GM23338 (cell line): ENCODE data around the gene STK4. TPM values are rescaled to one million over a fixed set of nuclear protein-coding genes. Genes with fewer than 3 reads are reported as not detected.

Experiments
- ATAC-seq: fragments of 200-7000 bp; cut with Tn5 transposase; 3 replicates; pipeline ENCODE4 v1.9.1; 2020
- DNase-seq: peaks from one replicate; pipeline ENCODE4 v3.0.0-alpha.2; 2015; ENCODE audit warnings: low spot score
- H2AFZ ChIP-seq: fragments of 200-600 bp; sonication (generic); 2 replicates; pipeline ENCODE4 v1.8.0; 2016; ENCODE audit warnings: antibody characterized with exemption, mild to moderate bottlenecking, moderate library complexity
- H3F3A ChIP-seq: fragments of 200-600 bp; sonication (generic); replicated peaks from 2 replicates; pipeline ENCODE4 v1.8.0; 2017; ENCODE audit warnings: antibody characterized with exemption, mixed run types, low read depth
- H3K27ac ChIP-seq: fragments of 200-600 bp; sonication (generic); 2 replicates; pipeline ENCODE4 v1.6.1; 2016; ENCODE audit warnings: low read depth
- H3K27me3 ChIP-seq: fragments of 200-600 bp; sonication (generic); 2 replicates; pipeline ENCODE4 v1.8.0; 2016; ENCODE audit warnings: mild to moderate bottlenecking, mixed run types, moderate library complexity; ENCODE audit not compliant: insufficient read depth
- H3K36me3 ChIP-seq: fragments of 200-600 bp; sonication (generic); 2 replicates; pipeline ENCODE4 v1.8.0; 2016; ENCODE audit warnings: mild to moderate bottlenecking; ENCODE audit not compliant: insufficient read depth
- H3K4me1 ChIP-seq: fragments of 200-600 bp; sonication (generic); 2 replicates; pipeline ENCODE4 v1.8.0; 2016; ENCODE audit warnings: mild to moderate bottlenecking, moderate library complexity; ENCODE audit not compliant: insufficient read depth
- H3K4me2 ChIP-seq: fragments of 200-600 bp; sonication (generic); 2 replicates; pipeline ENCODE4 v1.7.1; 2017; ENCODE audit warnings: mixed run types
- H3K4me3 ChIP-seq: fragments of 200-600 bp; sonication (generic); 2 replicates; pipeline ENCODE4 v1.6.1; 2016; ENCODE audit warnings: mixed run types
- H3K79me2 ChIP-seq: fragments of 200-600 bp; sonication (generic); replicated peaks from 2 replicates; pipeline ENCODE4 v1.8.0; 2017; ENCODE audit warnings: mild to moderate bottlenecking; ENCODE audit not compliant: insufficient read depth
- H3K9me2 ChIP-seq: fragments of 200-600 bp; sonication (generic); 2 replicates; pipeline ENCODE4 v1.8.0; 2017; ENCODE audit not compliant: insufficient read depth
- H4K20me1 ChIP-seq: fragments of 200-600 bp; sonication (generic); replicated peaks from 2 replicates; pipeline ENCODE4 v1.8.0; 2017; ENCODE audit warnings: mild to moderate bottlenecking; ENCODE audit not compliant: insufficient read depth
- H3K27ac Mint-ChIP-seq: 2 replicates; pipeline ENCODE4 v1.8.0; 2020; ENCODE audit warnings: inconsistent platforms, mild to moderate bottlenecking, moderate library complexity, mixed read lengths
- H3K27me3 Mint-ChIP-seq: 3 replicates; pipeline ENCODE4 v1.8.0; 2022; ENCODE audit warnings: low read depth, mild to moderate bottlenecking, moderate library complexity, mixed read lengths, inconsistent platforms; ENCODE audit not compliant: insufficient read depth, poor library complexity
- H3K36me3 Mint-ChIP-seq: 3 replicates; pipeline ENCODE4 v1.8.0; 2021; ENCODE audit warnings: low read depth, mild to moderate bottlenecking, inconsistent platforms, moderate library complexity, mixed read lengths
- H3K4me1 Mint-ChIP-seq: 3 replicates; pipeline ENCODE4 v1.8.0; 2020; ENCODE audit warnings: mild to moderate bottlenecking, inconsistent platforms, mixed read lengths
- H3K4me3 Mint-ChIP-seq: 3 replicates; pipeline ENCODE4 v1.8.0; 2021; ENCODE audit warnings: moderate library complexity, mild to moderate bottlenecking, inconsistent platforms, mixed read lengths
- H3K9me3 Mint-ChIP-seq: 3 replicates; pipeline ENCODE4 v1.8.0; 2020; ENCODE audit warnings: moderate library complexity, mild to moderate bottlenecking, inconsistent platforms, mixed read lengths
- POLR2AphosphoS5 ChIP-seq: IDR thresholded peaks from 2 replicates; pipeline ENCODE4 v1.6.1; 2016; ENCODE audit warnings: antibody characterized with exemption, low read depth
- ZNF114 ChIP-seq: fragments of 250-450 bp; sonication (Bioruptor Pico); IDR thresholded peaks from 2 replicates; pipeline ENCODE4 v1.5.0; 2020; ENCODE audit warnings: mild to moderate bottlenecking, moderate library complexity
- ZNF331 ChIP-seq: fragments of 250-450 bp; sonication (Bioruptor Pico); IDR thresholded peaks from 2 replicates; pipeline ENCODE4 v1.5.0; 2020; ENCODE audit warnings: low read depth, mild to moderate bottlenecking, moderate library complexity
- polyA plus RNA-seq: library from polyadenylated mRNA; unstranded; fragments of >200 nt; fragmentation: Nextera tagmentation; extraction: Ambion mirVana; gene quantifications from 2 replicates; pipeline ENCODE4 v1.2.1, GENCODE V29; 2016
- total RNA-seq: library from RNA; depleted of rRNA; stranded (reverse); fragments of >200 nt; shearing (Covaris generic); gene quantifications from 2 replicates; pipeline ENCODE4 v1.2.3, GENCODE V29; 2014
- TF ChIP-seq, protein P1 (sequence below): fragments of 250-450 bp; sonication (Bioruptor Pico); IDR thresholded peaks from 2 replicates; pipeline ENCODE4 v1.5.0; 2020; ENCODE audit warnings: mild to moderate bottlenecking, moderate library complexity
- TF ChIP-seq, protein P2 (sequence below), 2 experiments: fragments of 200-600 bp in 1 of 2; sonication (generic) in 1 of 2; conservative IDR thresholded peaks; 2 replicates each; pipeline versions ENCODE4 v1.5.1 to v1.6.1; 2016 to 2017; ENCODE audit warnings: antibody characterized with exemption in 2 of 2, low read depth in 2 of 2, mild to moderate bottlenecking in 2 of 2, moderate library complexity in 1 of 2

The STK4 gene
- total and polyA plus RNA-seq, 2 experiments from 2014 or later = 37.7 to 58.7 TPM

DNA sequence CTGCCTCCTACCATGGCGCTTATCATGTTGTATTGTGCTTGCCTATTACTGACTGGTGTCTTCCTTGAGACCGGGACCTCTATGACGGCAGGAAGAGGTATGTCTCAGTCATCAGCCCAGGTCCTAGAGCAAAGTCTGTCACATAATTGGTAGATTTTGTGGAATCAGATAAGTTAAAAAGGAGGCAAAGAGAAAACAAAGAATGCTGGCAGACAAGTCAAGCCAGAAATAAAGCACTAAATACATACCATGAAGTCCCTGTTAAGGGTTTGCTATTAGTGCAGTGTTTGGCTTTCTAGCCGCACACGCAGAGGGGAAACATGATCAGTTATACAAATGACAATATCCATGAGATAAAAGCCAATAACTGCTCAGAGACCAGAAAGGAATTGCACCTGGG is 12.1 kb upstream of the STK4 start:
- peaks cover 11% of the 10 kb centered on the region for H3K4me1 Mint-ChIP-seq
- H3K4me1 ChIP-seq = peaks cover 10% of the 10 kb centered on the region
- ATAC-seq (no peak), DNase-seq (no peak)
- H2AFZ ChIP-seq = no peak overlapping the region
- no peak overlapping the region for H3K4me2 ChIP-seq
- H3K4me3 Mint-ChIP-seq = no peak overlapping the region
- no peak overlapping the region for H3K27ac Mint-ChIP-seq
- H3K36me3 Mint-ChIP-seq = peaks cover 69% of the 10 kb centered on the region
- H4K20me1 ChIP-seq = peaks cover 26% of the 10 kb centered on the region
- H3F3A ChIP-seq = no peaks in the 10 kb centered on the region
- H3K79me2 ChIP-seq = peaks cover 21% of the 10 kb centered on the region
- H3K4me3 ChIP-seq = no peak overlapping the region
- peaks cover 2% of the 10 kb centered on the region for H3K27me3 Mint-ChIP-seq
- H3K27ac ChIP-seq = no peak overlapping the region
- peaks cover 39% of the 10 kb centered on the region for H3K36me3 ChIP-seq
- no peaks in the 10 kb centered on the region for H3K9me3 Mint-ChIP-seq
- H3K9me2 ChIP-seq = no peaks in the 10 kb centered on the region
- TF ChIP-seq, protein P1, sequence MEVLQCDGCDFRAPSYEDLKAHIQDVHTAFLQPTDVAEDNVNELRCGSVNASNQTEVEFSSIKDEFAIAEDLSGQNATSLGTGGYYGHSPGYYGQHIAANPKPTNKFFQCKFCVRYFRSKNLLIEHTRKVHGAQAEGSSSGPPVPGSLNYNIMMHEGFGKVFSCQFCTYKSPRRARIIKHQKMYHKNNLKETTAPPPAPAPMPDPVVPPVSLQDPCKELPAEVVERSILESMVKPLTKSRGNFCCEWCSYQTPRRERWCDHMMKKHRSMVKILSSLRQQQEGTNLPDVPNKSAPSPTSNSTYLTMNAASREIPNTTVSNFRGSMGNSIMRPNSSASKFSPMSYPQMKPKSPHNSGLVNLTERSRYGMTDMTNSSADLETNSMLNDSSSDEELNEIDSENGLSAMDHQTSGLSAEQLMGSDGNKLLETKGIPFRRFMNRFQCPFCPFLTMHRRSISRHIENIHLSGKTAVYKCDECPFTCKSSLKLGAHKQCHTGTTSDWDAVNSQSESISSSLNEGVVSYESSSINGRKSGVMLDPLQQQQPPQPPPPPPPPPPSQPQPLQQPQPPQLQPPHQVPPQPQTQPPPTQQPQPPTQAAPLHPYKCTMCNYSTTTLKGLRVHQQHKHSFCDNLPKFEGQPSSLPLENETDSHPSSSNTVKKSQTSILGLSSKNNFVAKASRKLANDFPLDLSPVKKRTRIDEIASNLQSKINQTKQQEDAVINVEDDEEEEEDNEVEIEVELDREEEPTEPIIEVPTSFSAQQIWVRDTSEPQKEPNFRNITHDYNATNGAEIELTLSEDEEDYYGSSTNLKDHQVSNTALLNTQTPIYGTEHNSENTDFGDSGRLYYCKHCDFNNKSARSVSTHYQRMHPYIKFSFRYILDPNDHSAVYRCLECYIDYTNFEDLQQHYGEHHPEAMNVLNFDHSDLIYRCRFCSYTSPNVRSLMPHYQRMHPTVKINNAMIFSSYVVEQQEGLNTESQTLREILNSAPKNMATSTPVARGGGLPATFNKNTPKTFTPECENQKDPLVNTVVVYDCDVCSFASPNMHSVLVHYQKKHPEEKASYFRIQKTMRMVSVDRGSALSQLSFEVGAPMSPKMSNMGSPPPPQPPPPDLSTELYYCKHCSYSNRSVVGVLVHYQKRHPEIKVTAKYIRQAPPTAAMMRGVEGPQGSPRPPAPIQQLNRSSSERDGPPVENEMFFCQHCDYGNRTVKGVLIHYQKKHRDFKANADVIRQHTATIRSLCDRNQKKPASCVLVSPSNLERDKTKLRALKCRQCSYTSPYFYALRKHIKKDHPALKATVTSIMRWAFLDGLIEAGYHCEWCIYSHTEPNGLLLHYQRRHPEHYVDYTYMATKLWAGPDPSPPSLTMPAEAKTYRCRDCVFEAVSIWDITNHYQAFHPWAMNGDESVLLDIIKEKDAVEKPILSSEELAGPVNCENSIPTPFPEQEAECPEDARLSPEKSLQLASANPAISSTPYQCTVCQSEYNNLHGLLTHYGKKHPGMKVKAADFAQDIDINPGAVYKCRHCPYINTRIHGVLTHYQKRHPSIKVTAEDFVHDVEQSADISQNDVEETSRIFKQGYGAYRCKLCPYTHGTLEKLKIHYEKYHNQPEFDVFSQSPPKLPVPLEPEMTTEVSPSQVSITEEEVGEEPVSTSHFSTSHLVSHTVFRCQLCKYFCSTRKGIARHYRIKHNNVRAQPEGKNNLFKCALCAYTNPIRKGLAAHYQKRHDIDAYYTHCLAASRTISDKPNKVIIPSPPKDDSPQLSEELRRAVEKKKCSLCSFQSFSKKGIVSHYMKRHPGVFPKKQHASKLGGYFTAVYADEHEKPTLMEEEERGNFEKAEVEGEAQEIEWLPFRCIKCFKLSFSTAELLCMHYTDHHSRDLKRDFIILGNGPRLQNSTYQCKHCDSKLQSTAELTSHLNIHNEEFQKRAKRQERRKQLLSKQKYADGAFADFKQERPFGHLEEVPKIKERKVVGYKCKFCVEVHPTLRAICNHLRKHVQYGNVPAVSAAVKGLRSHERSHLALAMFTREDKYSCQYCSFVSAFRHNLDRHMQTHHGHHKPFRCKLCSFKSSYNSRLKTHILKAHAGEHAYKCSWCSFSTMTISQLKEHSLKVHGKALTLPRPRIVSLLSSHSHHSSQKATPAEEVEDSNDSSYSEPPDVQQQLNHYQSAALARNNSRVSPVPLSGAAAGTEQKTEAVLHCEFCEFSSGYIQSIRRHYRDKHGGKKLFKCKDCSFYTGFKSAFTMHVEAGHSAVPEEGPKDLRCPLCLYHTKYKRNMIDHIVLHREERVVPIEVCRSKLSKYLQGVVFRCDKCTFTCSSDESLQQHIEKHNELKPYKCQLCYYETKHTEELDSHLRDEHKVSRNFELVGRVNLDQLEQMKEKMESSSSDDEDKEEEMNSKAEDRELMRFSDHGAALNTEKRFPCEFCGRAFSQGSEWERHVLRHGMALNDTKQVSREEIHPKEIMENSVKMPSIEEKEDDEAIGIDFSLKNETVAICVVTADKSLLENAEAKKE (CRISPR knock-in tag) = no peak
- TF ChIP-seq POLR2AphosphoS5 = no peak
- TF ChIP-seq, protein P2, sequence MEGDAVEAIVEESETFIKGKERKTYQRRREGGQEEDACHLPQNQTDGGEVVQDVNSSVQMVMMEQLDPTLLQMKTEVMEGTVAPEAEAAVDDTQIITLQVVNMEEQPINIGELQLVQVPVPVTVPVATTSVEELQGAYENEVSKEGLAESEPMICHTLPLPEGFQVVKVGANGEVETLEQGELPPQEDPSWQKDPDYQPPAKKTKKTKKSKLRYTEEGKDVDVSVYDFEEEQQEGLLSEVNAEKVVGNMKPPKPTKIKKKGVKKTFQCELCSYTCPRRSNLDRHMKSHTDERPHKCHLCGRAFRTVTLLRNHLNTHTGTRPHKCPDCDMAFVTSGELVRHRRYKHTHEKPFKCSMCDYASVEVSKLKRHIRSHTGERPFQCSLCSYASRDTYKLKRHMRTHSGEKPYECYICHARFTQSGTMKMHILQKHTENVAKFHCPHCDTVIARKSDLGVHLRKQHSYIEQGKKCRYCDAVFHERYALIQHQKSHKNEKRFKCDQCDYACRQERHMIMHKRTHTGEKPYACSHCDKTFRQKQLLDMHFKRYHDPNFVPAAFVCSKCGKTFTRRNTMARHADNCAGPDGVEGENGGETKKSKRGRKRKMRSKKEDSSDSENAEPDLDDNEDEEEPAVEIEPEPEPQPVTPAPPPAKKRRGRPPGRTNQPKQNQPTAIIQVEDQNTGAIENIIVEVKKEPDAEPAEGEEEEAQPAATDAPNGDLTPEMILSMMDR (conservative IDR thresholded peaks at IDR 0.05; ENCODE audit: low read depth in 2 of 2) = no peak
- TF ChIP-seq ZNF114 (CRISPR knock-in tag) = no peak
- no peak for TF ChIP-seq ZNF331 (CRISPR knock-in tag)
- no peaks in the 10 kb centered on the region for H3K27me3 ChIP-seq
